Amygdala (tissue), 56 donors: ENCODE data around the gene RASSF7.

Source experiments
- DNase-seq, 56 donors: peaks; one replicate each; lab custom pipeline; 2025; lab: John Stamatoyannopoulos, UW

RASSF7 gene

DNA sequence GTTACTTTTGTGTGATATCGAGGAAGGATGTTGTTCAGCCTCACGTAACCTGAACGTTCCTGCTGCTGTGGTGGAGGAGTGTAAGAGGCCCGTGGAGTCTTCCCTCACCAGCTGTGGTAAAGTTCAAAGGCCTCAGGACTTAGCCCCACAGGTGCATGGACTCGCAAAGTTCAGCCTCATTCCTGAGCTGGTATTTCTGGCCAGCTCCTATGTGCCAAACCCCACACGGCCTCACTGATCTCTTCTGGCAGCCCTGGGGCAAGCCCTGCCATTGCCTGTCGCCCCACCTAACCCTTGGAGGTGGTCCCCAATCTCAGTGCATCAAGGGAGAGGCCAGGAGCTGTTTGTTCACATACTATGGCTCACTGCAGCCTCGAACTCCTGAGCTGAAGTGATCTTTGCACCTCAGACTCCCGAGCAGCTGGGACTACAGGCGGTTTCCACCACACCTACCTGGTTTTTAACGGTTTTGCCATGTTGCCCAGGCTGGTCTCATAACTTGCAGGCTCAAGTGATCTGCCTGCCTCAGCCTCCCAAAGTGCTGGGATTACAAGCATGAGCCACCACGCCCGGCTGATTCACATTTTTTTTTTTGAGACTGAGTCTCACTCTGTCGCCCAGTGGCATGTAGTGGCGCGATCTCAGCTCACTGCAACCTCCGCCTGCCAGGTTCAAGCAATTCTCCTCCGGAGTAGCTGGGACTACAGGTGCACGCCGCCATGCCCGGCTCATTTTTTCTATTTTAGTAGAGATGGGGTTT, 17.7 kb downstream of the RASSF7 start:
- DNase-seq, result no peak

DNA sequence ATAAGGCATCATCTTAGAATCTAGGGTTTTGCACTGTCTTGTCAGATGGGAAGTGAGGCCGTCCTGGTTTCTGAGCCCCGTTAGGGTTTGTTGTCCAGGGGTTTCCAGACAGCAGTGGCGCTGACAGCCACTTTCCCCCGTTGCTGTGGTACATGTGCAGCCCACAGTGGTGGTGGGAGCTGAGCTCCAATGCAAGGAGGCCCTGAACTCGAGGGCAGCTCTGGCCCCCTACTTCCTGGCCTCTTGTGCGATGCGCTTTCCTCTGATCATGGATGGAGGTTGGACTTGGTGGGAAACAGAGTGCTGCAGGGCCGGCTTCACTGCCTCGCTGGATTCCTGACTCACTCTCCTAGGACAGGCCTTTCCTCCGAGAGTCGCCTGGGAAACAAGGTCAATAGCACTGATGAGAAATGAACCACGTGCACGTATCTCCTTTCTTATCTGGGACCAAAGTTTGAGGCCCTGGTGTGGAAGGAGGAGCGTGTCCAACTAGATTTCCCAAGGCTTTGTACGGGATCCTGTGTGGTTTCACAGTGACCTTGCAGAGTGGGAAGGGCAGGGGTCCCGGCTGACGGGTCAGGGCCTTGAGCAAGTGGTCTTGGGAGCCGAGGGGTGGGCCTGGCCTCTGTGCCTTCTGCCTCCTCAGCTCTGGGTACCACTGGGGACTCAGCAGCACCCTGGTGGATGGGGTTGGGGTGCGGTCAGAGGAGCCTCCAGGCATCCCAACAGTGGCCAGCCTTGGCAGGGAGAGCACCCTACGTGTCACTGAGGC, 19.2 kb downstream of the RASSF7 start:
- DNase-seq, result no peak

DNA sequence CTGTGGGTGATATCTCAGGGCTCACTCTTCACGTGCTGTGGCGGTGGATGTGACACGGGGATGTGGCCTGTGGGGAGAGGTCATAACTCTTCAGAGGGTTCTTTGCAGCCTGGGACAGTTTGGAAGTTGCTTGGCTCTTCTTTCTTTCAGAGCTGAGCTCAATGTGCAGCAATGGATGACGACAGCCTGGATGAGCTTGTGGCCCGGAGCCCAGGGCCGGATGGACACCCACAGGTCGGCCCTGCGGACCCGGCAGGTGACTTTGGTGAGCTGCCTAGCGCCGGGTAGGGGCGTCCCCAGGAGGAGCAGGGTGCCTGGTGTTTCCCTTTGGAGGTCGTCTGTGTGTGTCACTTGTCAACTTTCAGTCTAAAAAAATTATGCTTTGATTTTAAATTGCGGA, 20.6 kb downstream of the RASSF7 start:
- no peak for DNase-seq

DNA sequence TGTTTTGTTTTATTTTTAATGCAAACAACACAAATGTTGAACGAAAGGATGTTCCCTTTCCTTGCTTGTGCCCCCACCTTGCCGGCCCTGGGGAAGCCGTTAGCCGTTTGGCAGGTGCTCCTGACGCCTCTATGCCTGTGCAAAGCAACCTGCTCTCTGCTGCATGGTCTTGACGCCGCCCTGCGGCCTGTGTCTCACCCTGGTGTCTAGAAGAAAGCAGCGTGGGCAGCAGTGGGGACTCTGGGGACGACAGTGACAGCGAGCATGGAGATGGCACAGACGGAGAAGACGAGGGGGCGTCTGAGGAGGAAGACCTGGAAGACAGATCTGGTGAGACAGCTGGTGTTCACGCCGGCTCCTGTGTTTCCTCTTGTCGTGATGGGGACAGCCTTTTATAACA, 21.0 kb downstream of the RASSF7 start:
- peak in 16 of 56 donors; percentile 16 to 69 (median 33) for DNase-seq

DNA sequence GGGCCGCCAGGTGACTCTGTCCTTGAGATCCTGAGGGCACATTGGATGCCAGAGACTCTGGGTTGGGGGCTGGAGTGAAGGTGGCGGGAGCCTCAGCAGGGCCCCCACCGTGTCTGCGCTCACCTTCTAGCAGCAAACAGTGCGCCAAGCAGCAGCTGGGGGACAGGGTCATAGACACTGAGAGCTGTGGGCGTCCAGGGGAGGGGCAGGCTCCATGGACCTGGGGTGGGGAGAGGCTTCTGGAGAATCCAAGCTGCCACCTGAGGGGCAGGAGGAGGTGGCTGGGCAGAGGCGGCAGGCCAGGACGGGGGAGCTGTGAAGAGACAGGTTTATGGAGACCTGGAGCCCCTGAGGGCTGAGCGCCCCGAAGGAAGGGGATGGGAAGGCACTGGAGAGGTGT, 23.5 kb downstream of the RASSF7 start:
- no peak for DNase-seq

DNA sequence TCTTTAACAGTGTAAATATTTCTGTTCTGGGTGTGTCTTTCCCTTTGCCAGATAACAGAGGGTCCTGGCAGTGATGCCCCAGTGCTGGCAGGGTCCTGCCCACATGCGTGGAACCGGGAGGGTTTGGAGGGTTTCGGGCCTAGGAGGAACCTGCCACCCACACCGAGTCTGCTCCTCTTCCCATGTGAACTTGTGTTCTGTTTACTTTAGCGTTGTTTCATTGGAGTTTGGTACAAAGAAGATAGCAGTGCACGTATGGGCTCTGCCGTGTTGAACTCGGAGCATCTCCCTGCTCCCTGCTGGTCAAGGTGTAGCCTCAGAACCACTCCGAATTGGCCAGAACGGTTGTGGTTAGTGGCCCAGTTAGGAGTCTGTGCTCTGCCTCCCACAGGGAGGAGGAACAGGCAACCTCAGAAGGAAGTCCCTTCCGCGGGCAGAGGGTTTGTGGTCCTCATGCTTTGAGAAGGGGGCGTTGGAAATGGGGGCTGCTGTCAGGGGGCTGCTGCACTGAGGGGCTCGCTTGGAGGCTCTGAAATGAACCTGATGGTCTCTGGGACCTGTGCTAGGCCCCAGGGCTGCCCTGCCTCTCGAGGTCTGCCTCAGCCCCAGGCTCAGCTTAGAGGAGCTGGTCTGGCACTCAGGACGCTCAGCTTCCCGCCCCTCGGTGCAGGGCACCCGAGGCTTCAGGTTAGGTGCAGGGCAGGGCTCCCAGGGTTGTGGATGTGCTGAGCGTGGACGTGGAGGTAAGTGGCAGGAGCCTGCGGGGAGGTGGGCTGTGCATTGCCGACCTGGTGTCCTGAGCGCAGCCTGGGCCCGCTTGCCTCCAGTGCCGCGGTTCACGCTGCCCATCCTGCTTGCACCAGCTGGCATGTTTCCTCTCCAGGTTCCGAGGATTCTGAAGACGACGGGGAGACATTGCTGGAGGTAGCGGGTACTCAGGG, 25.9 kb downstream of the RASSF7 start:
- DNase-seq, result no peak

DNA sequence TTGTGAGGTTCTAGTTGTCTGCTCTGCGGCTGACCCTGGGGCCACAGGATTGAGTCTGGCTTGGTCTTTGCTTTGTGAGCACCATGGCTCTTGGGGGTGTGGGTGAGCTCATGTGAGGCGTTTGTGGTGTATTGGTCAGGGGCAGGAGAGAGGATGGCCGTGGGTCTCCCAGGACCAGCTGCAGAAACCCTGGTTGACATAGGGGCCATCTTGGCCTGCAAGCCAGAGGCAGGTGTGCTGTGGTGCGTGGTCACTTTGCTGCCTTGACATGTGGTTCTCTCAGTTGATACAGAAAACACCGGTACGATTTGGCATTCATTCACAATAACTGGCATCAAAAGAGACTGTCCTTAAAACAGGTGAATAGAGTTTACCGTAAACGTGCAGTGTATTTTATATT, 26.8 kb downstream of the RASSF7 start:
- DNase-seq, result no peak

DNA sequence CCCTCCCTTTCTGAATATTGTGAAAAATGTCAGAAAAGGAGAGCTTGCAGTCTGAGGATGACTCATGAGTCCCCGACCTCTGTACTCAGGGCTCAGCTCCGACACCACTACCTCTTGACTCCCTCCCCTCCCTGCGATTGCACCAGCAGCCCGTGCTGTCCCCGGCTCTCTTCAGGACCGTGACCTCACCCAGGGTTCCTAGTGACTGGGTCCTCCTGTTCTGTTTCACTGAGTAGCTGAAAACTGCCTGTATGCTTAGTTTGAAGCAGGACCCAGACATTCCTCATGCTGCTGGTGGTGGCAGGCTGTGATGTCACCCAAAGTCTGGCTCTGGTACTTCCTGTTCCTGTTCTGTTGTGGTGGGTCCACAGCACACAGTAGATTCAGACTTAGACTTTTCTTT, 27.2 kb downstream of the RASSF7 start:
- DNase-seq, result no peak

DNA sequence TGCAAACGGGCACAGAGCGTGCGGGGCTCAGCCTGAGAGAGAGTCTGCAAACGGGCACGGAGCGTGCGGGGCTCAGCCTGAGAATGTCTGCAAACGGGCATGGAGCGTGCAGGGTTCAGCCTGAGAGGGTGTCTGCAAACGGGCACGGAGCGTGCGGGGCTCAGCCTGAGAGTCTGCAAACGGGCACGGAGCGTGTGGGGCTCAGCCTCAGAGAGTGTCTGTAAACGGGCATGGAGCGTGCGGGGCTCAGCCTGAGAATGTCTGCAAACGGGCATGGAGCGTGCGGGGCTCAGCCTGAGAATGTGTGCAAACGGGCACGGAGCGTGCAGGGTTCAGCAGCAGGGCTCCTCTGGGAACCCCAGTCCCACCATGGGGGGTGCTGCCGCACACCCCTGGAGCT, 29.0 kb downstream of the RASSF7 start:
- no peak for DNase-seq

DNA sequence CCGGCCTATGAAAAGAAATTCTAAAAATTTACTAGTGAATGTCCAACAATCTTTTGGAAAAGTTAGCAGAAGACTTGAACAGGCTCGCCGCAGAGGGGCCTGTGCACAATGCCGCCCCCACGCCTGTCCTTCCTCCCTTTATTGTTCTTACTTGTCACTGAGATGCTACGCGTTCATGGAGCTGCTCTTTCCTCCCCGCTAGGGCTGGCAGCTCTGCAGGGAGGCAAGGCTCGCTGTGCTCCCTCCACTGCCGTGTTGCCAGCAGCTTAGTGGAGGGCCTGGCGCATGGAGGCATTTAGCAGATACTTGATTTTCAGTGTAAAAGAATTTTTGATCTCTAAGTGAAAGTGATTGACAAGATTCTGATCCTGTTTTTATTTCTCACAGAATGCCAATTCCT, 30.2 kb downstream of the RASSF7 start:
- no peak for DNase-seq

DNA sequence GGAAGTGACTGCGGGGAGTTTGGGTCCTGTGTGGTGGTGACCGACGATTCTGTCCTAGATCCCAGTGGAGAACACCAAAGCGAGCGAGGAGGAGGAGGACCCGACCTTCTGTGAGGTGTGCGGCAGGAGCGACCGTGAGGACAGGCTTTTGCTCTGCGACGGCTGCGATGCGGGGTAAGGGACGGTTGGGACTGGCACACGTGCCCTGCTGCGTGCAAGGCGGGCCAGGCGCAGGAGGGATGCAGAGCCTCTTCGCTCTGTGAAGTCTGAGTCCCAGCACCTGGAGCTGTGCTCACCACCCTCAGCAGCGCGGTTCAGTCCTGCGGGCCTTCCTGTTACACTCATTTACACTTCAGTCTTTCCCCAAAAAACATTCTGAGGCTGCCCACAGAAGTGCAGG, 31.7 kb downstream of the RASSF7 start:
- DNase-seq, result no peak

DNA sequence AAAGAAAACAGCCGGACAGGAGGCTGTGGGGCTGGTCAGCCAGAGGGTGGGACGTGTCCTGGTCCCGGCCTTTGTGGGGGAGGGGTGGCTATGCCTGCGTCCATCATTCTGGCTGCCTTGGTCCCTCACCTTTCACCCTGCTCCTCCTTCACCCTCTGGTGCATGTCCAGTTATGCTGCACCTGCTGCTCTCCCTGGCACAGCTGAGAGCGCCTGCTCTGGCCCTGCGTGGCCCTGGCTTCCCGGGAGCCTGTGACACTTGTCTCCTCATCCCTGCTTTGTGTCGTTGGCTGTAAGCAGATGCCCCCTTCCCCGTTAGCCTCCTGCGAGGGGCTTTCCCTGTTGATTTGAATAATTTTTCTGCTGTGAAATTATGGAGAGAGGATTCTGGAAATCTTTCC, 32.1 kb downstream of the RASSF7 start:
- no peak for DNase-seq

DNA sequence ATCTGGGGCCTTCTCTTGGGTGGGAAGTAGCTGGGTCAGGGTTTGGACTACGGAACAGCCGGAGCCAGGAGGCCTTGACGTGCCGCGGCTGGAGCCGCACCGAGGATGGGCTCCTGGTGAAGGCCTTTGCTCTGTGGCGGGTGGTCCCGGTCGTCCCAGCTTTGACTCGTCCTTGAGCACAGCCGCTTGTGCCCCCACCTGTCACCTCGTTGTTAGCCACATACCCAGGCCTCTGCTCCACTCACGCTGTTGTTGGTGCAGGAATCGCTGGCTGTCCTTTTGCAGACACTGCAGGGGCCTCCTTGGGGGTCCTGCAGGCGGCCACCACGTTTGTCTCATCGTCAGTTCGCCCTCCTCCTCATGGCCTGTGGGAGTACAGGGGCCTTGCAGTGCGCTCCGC, 32.6 kb downstream of the RASSF7 start:
- DNase-seq, result no peak

DNA sequence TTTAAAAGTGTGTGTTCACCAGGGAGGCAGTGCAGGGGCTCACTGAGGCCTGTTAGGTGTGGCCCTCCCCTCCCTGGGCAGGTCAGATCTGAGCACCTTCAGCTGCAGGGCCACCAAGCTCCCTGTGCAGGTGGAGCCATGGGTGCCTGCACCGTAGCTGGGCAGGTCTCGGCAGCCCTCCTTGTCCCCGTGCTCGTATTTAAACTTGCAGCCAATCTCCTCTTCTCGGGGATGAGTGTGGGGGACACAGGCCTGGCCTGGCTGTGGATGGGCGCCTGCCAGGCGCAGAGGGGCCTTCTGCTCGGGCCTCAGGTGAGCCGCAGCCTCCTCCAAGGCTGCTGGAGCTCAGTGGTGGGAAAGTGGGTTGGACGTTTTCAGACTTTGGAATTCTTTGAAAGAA, 34.6 kb downstream of the RASSF7 start:
- DNase-seq, result no peak

DNA sequence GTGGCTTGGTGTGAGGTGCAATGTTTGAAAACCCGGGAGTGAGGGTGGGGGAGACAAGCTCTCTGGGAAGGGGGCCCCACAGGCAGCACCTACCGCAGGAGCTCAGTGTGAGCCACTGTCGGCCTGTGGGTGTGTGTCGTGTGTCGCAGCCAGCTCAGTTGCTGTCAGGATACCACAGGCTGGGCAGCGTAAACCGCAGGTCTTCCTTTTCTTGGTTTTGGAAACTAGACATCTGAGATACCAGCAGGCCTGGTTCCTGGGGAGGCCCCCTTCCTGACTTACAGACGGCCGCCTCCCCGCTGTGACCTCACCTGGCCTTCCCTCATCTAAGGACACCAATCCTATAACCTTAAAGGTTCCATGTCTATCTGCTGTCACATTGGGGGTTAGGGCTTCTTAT, 35.6 kb downstream of the RASSF7 start:
- no peak for DNase-seq

DNA sequence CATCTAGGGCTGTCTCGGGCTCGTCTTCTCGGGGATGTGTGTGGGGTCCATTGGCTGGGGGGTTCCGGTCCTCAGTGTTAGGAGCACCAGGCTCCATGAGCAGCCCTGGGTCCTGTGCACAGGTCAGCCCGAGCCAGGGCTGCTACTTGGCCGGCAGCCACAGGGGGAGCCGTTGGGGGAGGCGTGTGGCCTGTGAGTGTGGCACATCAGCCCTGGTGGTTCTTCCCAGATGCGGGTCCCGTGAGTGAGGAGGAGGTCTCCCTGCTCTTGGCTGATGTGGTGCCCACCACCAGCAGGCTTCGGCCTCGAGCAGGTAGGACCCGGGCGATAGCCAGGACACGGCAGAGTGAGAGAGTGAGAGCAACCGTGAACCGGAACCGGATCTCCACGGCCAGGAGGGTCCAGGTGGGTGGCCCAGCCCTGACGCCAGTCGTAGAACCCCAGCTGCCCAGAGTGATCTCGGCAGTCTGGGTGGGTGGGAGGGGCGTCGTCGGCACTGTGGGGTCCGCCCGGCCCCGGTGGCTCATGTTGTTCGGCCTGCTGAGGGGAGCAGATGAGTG, 36.5 kb downstream of the RASSF7 start:
- DNase-seq, result no peak

DNA sequence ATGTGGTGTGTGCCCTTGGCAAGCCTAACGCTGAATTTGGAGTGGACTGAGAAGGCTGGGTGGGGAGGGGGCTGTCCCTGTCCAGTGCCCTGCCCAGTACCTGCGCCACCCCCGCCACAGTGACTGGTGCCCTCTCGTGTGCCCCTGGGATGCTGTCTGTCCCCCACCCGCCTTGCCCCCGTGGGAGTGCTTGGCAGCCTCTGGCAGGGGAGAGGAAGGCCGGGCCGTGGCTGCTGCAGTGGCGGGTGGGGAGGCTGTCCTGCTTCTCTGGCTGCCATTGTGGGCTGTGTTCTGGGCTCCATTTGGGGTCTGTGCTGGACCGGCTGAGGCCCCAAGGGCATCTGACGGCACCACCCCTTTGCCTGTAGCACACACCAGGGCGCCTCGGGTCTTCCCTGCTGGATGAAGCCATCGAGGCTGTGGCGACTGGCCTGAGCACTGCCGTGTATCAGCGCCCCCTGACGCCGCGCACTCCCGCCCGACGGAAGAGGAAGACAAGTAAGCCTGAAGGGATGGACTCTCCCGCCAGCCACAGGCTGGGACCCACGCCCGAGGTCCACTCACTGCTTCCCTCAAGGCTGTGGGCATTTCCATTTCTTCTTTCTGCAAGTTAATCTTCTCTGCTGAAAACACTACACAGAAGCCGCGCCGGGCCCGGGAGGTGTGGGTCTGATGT, 37.4 kb downstream of the RASSF7 start:
- no peak for DNase-seq

DNA sequence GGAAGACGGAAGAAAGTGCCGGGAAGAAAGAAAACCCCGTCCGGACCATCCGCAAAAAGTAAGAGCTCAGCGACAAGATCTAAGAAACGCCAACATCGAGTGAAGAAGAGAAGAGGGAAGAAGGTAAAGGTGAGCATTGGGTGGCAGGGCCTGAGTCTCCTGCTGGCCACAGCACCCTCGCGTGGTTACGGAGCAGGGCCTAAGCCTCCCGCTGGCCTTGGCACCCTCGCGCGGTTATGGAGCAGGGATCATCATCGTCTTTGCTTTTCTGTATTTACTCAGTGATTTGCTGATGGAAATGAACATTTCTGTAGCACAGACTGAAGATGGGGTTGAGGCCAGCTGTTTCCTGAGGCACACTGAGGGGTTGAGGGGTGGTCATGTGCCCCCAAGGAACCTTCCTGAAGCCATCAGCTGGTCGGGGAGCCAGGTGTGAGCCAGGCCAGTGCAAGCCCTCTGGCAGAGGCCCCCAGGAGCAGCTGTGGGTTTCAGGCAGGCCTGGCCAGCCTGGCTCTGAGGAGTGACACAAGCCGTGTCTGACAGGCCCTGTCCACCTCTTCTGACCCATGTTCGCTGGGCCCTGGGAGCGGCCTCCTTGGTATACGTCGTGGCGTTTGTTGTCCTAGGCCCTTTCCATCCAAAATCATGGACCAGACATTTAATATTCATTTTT, 40.9 kb downstream of the RASSF7 start:
- DNase-seq, result no peak

DNA sequence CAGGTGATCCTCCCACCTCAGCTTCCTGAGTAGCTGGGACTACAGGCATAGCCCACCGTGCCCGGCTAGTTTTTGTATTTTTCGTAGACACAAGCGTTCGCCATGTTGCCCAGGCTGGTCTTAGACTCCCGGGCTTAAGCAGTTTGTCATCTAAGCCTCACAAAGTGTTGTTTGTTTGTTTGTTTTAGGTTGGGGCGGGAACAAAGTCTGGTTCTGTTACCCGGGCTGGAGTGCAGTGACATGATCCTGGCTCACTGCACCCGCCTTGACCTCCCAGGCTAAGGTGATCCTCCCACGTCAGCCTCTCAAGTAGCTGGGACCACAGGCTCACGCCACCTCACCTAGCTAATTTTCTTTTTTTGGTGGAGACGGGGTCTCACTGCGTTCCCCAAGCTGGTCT, 42.4 kb downstream of the RASSF7 start:
- no peak for DNase-seq
